Activated CD4-positive, CD25-positive, alpha-beta regulatory T cell treated with anti-CD3 and anti-CD28 coated beads, Interleukin-2, amount 50 U/mL, for 16 hours (primary cell): Measurements from ENCODE around the gene ZNF714.
"Not testable (repeated sequence)": the region's sequence is repeated elsewhere in the genome, so short reads cannot be mapped to it uniquely, and the experiment has no call there.

Source experiments
- DNase-seq: peaks from one replicate; pipeline ENCODE4 v3.0.0-alpha.2; 2020; ENCODE audit warnings: low read depth, low spot score

Gene ZNF714

GRCh38 chr19:21130097-21130775 is 48.2 kb downstream of the ZNF714 start:
- no peak for DNase-seq

- DNase-seq, result no peak
Observed at GRCh38 chr19:21133633-21134032, 51.6 kb downstream of the ZNF714 start.

- DNase-seq, result no peak
Observed at GRCh38 chr19:21134934-21135366, 52.9 kb downstream of the ZNF714 start.

GRCh38 chr19:21135433-21135832 is 53.4 kb downstream of the ZNF714 start:
- DNase-seq, result no peak

GRCh38 chr19:21138130-21138529 is 56.1 kb downstream of the ZNF714 start:
- no peak for DNase-seq

- not testable (repeated sequence) for DNase-seq
Observed at GRCh38 chr19:21141006-21141405, 59.0 kb downstream of the ZNF714 start.

GRCh38 chr19:21141787-21142464 is 59.9 kb downstream of the ZNF714 start, which contains the start of gene ZNF431:
Gene ZNF431 (plus strand): TSS chr19:21142040. CDS start chr19:21142184, 144 bp downstream.
- peak; percentile 77 for DNase-seq

- no peak for DNase-seq
Observed at GRCh38 chr19:21143428-21143827, 61.4 kb downstream of the ZNF714 start.

GRCh38 chr19:21143854-21144253 is 61.9 kb downstream of the ZNF714 start:
- DNase-seq, result no peak

- DNase-seq, result no peak
Observed at GRCh38 chr19:21147540-21147939, 65.5 kb downstream of the ZNF714 start.

GRCh38 chr19:21148681-21149080 is 66.7 kb downstream of the ZNF714 start:
- DNase-seq, result no peak

GRCh38 chr19:21149877-21150276 is 67.9 kb downstream of the ZNF714 start:
- DNase-seq, result no peak

- no peak for DNase-seq
Observed at GRCh38 chr19:21151460-21151859, 69.5 kb downstream of the ZNF714 start.

- no peak for DNase-seq
Observed at GRCh38 chr19:21158523-21159135, 76.6 kb downstream of the ZNF714 start.

- no peak for DNase-seq
Observed at GRCh38 chr19:21164541-21164940, 82.5 kb downstream of the ZNF714 start.

- no peak for DNase-seq
Observed at GRCh38 chr19:21166436-21166835, 84.4 kb downstream of the ZNF714 start.
